Endothelial cell of umbilical vein (primary cell): ENCODE measurements around the gene ALLC. TPM values are rescaled to one million over a fixed set of nuclear protein-coding genes. Genes with fewer than 3 reads are reported as not detected.

Source experiments
- BruUV-seq: library from RNA; stranded (reverse); fragments of 400-500 nt; replicated peaks from 2 replicates; lab custom pipeline; 2021; lab: Mats Ljungman, UMichigan
- CTCF ChIA-PET: fragments of 300-600, 350-600 bp; sonication (Branson Sonifier 250); formaldehyde crosslinking; loops from one replicate; lab custom pipeline; 2021; ENCODE audit warnings: antibody characterized with exemption, inconsistent platforms; lab: Charles Lee
- POLR2A ChIA-PET: fragments of 300-600, 350-600 bp; sonication (Branson Sonifier 250); formaldehyde crosslinking; loops from one replicate; lab custom pipeline; 2021; ENCODE audit warnings: antibody characterized with exemption, inconsistent platforms; lab: Charles Lee
- DNase-seq: peaks from one replicate; pipeline ENCODE4 v3.0.0-alpha.2; 2011; ENCODE audit warnings: low read depth, low spot score
- FAIRE-seq: peaks from 2 replicates; lab custom pipeline; 2011; peaks lifted over from hg19 to GRCh38; lab: Jason Lieb, UNC
- H2AFZ ChIP-seq: 2 replicates; pipeline ENCODE4 v1.6.0; 2012; ENCODE audit warnings: low read depth, low read length, control low read depth, inconsistent platforms
- H3K27ac ChIP-seq: 2 replicates; pipeline ENCODE4 v1.5.1; 2011; ENCODE audit warnings: low read depth, mild to moderate bottlenecking, control low read depth, low read length, moderate library complexity; ENCODE audit not compliant: insufficient read depth
- H3K27me3 ChIP-seq, 2 experiments: 2 replicates each; pipeline versions ENCODE4 v1.6.0 to v1.6.1; 2011; ENCODE audit warnings: low read length in 2 of 2, mixed read lengths in 1 of 2; ENCODE audit not compliant: control insufficient read depth in 2 of 2, insufficient read depth in 2 of 2
- H3K36me3 ChIP-seq, 2 experiments: 2 replicates in 1 of 2; 3 replicates in 1 of 2; pipeline ENCODE4 v1.5.1; 2011; ENCODE audit warnings: low read length in 2 of 2, mild to moderate bottlenecking in 1 of 2, moderate library complexity in 1 of 2; ENCODE audit not compliant: control insufficient read depth in 2 of 2, insufficient read depth in 2 of 2; ENCODE audit errors: extremely low read depth in 1 of 2
- H3K4me1 ChIP-seq: 3 replicates; pipeline ENCODE4 v1.5.1; 2011; ENCODE audit warnings: mild to moderate bottlenecking, low read length; ENCODE audit not compliant: control insufficient read depth, insufficient read depth; ENCODE audit errors: extremely low read depth
- H3K4me2 ChIP-seq: 2 replicates; pipeline ENCODE4 v1.6.1; 2011; ENCODE audit warnings: low read length, control low read depth, mixed read lengths; ENCODE audit not compliant: insufficient read depth
- H3K4me3 ChIP-seq, 3 experiments: fragments of 200-600 bp in 1 of 3; sonication (generic), shearing (Covaris generic) in 1 of 3; replicated peaks in 1 of 3; 2 replicates each; pipeline ENCODE4 v1.5.1; 2011 to 2016; ENCODE audit warnings: control low read depth in 3 of 3, low read length in 3 of 3, mild to moderate bottlenecking in 2 of 3, inconsistent platforms in 1 of 3, low read depth in 1 of 3, moderate library complexity in 1 of 3; ENCODE audit not compliant: insufficient read depth in 1 of 3
- H3K79me2 ChIP-seq: 2 replicates; pipeline ENCODE4 v1.6.0; 2012; ENCODE audit warnings: low read length, inconsistent platforms; ENCODE audit not compliant: control insufficient read depth, insufficient read depth
- H3K9ac ChIP-seq: replicated peaks from 2 replicates; pipeline ENCODE3; 2011; ENCODE audit warnings: low read length, control low read depth; ENCODE audit not compliant: insufficient read depth; ENCODE audit errors: extremely low read depth
- H3K9me1 ChIP-seq: replicated peaks from 3 replicates; pipeline ENCODE4 v1.6.0; 2011; ENCODE audit warnings: mild to moderate bottlenecking, low read length; ENCODE audit not compliant: control insufficient read depth, insufficient read depth; ENCODE audit errors: extremely low read depth
- H3K9me3 ChIP-seq: replicated peaks from 2 replicates; pipeline ENCODE4 v1.5.1; 2012; ENCODE audit warnings: low read length, inconsistent platforms; ENCODE audit not compliant: control insufficient read depth, insufficient read depth
- H4K20me1 ChIP-seq: replicated peaks from 2 replicates; pipeline ENCODE3; 2011; ENCODE audit warnings: mild to moderate bottlenecking, low read length; ENCODE audit not compliant: control insufficient read depth, insufficient read depth; ENCODE audit errors: extremely low read depth
- CTCF ChIP-seq, 2 donors: IDR thresholded peaks; 1 replicate in 1 of 2; 2 replicates in 1 of 2; pipeline ENCODE4 v1.5.1; 2011; ENCODE audit warnings: low read length in 2 of 2, mild to moderate bottlenecking in 2 of 2, moderate library complexity in 2 of 2, control low read depth in 1 of 2, inconsistent platforms in 1 of 2, low read depth in 1 of 2; ENCODE audit not compliant: insufficient read depth in 1 of 2; ENCODE audit errors: extremely low read depth in 1 of 2
- EZH2 ChIP-seq: IDR thresholded peaks from 2 replicates; pipeline ENCODE4 v1.6.1; 2012; ENCODE audit warnings: borderline replicate concordance, low read depth, mild to moderate bottlenecking, moderate library complexity, low read length, inconsistent platforms; ENCODE audit not compliant: severe bottlenecking
- FOS ChIP-seq: IDR thresholded peaks from 2 replicates; pipeline ENCODE4 v1.6.1; 2011; ENCODE audit warnings: mild to moderate bottlenecking, low read length, moderate library complexity, borderline replicate concordance; ENCODE audit not compliant: insufficient read depth
- GATA2 ChIP-seq: IDR thresholded peaks from 2 replicates; pipeline ENCODE4 v1.7.0; 2011; ENCODE audit warnings: low read depth, mild to moderate bottlenecking, moderate library complexity, mixed read lengths, low read length; ENCODE audit not compliant: insufficient read length, insufficient read depth
- JUN ChIP-seq: IDR thresholded peaks from 2 replicates; pipeline ENCODE4 v1.6.1; 2011; ENCODE audit warnings: borderline replicate concordance, low read depth; ENCODE audit not compliant: insufficient read length, insufficient read depth
- MAX ChIP-seq: IDR thresholded peaks from 2 replicates; pipeline ENCODE4 v1.6.1; 2011; ENCODE audit not compliant: insufficient read depth, insufficient read length
- MYC ChIP-seq: IDR thresholded peaks from one replicate; pipeline ENCODE4 v1.6.1; 2011; ENCODE audit warnings: mild to moderate bottlenecking, low read depth, low read length
- POLR2A ChIP-seq: IDR thresholded peaks from 2 replicates; pipeline ENCODE4 v1.6.1; 2012; ENCODE audit warnings: low read depth, mild to moderate bottlenecking, control low read depth, low read length
- POLR2AphosphoS5 ChIP-seq: IDR thresholded peaks from 2 replicates; pipeline ENCODE4 v1.6.1; 2012; ENCODE audit warnings: low read depth, mild to moderate bottlenecking, control low read depth, low read length, moderate library complexity; ENCODE audit not compliant: insufficient read depth
- dilution Hi-C: fragments of 300-500 bp; cut with MboI; formaldehyde crosslinking; loops from one replicate; pipeline ENCODE4 v1.15.0; 2019; ENCODE audit warnings: low sequenced_read_pairs; ENCODE audit not compliant: extremely low pct_ligation_motif_present
- intact Hi-C: fragments of 100-400 bp; cut with micrococcal nuclease; formaldehyde crosslinking; loops from one replicate; pipeline ENCODE4 v1.10.0; 2022
- polyA plus RNA-seq, 4 experiments: library from polyadenylated mRNA; depleted of rRNA in 3 of 4; stranded (reverse) in 3 of 4; unstranded in 1 of 4; fragments of >200 nt; gene quantifications; 2 replicates each; pipeline versions ENCODE4 v1.2.1 to v1.2.3, GENCODE V29; 2011 to 2012; ENCODE audit warnings: missing spikeins in 1 of 4
- total RNA-seq: library from RNA; stranded (reverse); gene quantifications from 2 replicates; pipeline ENCODE4 v1.2.3, GENCODE V29; 2021

Gene ALLC
- total and polyA plus RNA-seq, 2 donors (not counting 3 experiments of a cell fraction or from before 2014, with no cell fraction given): not detected

GRCh38 chr2:3631161-3631850, 26.7 kb upstream of the ALLC start:
- H2AFZ ChIP-seq: no peak overlapping the region
- H3K4me2 ChIP-seq: no peak overlapping the region
- H3K27ac ChIP-seq: no peak overlapping the region
- BruUV-seq: no TSS peak
- H4K20me1 ChIP-seq: no peaks in the 10 kb centered on the region
- ChIA-PET CTCF (no interaction called here), POLR2A (no interaction called here)
- no peaks in the 10 kb centered on the region for H3K79me2 ChIP-seq
- H3K36me3 ChIP-seq: no peaks in the 10 kb centered on the region
- no peak overlapping the region for H3K9ac ChIP-seq
- DNase-seq: no peak
- intact Hi-C loops: no loop called here
- H3K9me3 ChIP-seq: no peaks in the 10 kb centered on the region
- dilution Hi-C loops: no loop called here
- no peak overlapping the region for H3K4me3 ChIP-seq
- no peak for FAIRE-seq
- no peaks in the 10 kb centered on the region for H3K27me3 ChIP-seq
- no peak for TF ChIP-seq GATA2
- TF ChIP-seq EZH2: no peak
- TF ChIP-seq MAX: no peak
- no peak for TF ChIP-seq POLR2AphosphoS5
- TF ChIP-seq JUN: no peak
- no peak for TF ChIP-seq MYC
- no peak for TF ChIP-seq POLR2A
- TF ChIP-seq FOS: no peak
- no peak for TF ChIP-seq CTCF (IDR thresholded peaks at IDR 0.05; ENCODE audit: extremely low read depth in 1 of 2, insufficient read depth in 1 of 2, low read depth in 1 of 2, low read length in 2 of 2)
- no peaks in the 10 kb centered on the region for H3K4me1 ChIP-seq
- no peaks in the 10 kb centered on the region for H3K9me1 ChIP-seq
